NCI-H524 treated with DMSO at 0.1 percent for 48 hours (cell line): ENCODE measurements around the gene F8.
"Not testable (repeated sequence)": the region's sequence is repeated elsewhere in the genome, so short reads cannot be mapped to it uniquely, and the experiment has no call there.

Source experiments
- DNase-seq: peaks from one replicate; lab custom pipeline; 2025; lab: John Stamatoyannopoulos, UW

F8 gene

GRCh38 chrX:154981116-154981411 lies 41.5 kb downstream of the F8 start:
- no peak for DNase-seq

DNA sequence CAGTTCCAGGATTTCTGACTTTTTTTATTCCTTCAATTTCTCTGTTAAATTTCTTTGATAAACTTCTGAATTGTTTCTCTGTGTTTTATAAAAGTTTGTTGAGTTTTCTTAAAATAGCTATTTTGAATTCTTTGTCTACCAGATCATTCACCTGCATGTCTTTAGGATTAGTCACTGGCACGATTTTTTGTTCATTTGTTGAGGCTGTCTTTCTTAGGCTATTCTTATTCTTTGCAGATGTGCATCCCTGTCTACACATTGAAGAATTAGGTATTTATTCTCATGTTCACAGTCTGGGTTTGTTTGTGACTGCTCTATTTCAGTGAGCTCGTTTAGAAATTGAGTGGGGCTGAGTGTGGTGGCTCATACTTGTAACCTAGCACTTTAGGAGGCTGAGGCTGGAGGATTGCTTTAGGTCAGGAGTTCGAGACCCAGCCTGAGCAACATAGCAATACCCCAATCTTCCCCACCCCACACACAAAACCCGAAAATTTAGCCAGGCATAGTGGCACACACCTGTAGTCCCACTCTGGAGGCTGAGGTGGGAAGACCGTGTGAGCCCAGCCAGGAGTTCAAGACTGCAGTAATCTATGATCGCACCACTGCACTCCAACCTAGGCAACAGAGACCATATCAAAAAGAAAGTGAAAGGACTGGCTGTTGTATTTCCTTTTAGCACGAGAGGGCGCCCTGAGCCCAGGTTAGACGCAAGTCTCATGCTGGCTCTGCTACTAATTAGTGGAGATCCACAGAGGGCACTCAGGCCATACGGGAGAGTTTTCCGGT lies 42.0 kb downstream of the F8 start:
- peak; percentile 37 for DNase-seq

GRCh38 chrX:154979629-154980028 lies 42.9 kb downstream of the F8 start:
- no peak for DNase-seq

DNA sequence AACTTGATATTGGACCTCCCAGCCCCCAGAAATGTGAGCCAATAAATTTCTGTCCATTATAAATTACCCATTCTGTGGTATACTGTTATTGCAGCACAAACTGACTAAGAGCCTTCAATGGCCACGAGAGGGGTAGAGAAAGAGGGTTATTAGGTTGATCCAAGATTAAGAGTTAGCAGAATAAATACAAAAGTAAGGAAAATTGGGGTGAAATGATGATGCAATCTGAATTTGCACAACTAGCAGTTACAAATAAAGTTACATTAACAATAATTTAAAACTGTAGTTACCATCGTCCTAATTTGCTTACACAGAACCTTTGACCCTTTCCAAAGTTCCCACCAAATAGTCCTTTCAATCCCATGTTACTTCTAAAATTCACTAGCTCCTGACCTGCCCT lies 54.2 kb downstream of the F8 start:
- DNase-seq: no peak

DNA sequence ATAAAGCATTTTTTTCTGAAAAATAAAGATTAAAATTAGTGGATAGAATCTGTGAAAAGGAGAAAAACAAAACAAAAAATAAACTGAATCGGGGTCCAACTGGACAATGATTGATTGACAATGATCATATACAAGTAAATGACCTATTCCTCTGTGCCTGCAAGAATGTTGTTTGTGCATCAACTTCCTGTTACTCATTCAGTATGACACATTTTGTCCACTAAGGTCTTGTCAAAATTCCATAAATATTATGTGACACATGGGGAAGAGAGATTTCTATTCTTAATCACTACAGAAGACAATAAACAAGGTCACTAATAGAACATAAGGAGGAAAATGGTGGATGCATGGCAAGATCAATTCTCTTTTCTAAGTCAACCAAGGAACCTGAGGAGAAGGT lies 54.9 kb downstream of the F8 start:
- DNase-seq: no peak

- no peak for DNase-seq
These were observed 60.6 kb downstream of the F8 start for GRCh38 chrX:154961947-154962346.

- DNase-seq: not testable (repeated sequence)
These were observed 66.7 kb downstream of the F8 start for GRCh38 chrX:154955799-154956198.

GRCh38 chrX:154939265-154939664 lies 83.3 kb downstream of the F8 start:
- not testable (repeated sequence) for DNase-seq

- DNase-seq: not testable (repeated sequence)
These were observed 97.8 kb downstream of the F8 start for GRCh38 chrX:154924771-154925170.

- peak; percentile 70 for DNase-seq
These were observed 104.5 kb downstream of the F8 start for GRCh38 chrX:154918060-154918483.

- no peak for DNase-seq
These were observed 108.5 kb downstream of the F8 start for GRCh38 chrX:154914052-154914451.

GRCh38 chrX:154910528-154910927 lies 112.0 kb downstream of the F8 start:
- DNase-seq: not testable (repeated sequence)

- not testable (repeated sequence) for DNase-seq
These were observed 112.5 kb downstream of the F8 start for GRCh38 chrX:154910048-154910447.

- DNase-seq: no peak
These were observed 113.7 kb downstream of the F8 start for GRCh38 chrX:154908821-154909220.

DNA sequence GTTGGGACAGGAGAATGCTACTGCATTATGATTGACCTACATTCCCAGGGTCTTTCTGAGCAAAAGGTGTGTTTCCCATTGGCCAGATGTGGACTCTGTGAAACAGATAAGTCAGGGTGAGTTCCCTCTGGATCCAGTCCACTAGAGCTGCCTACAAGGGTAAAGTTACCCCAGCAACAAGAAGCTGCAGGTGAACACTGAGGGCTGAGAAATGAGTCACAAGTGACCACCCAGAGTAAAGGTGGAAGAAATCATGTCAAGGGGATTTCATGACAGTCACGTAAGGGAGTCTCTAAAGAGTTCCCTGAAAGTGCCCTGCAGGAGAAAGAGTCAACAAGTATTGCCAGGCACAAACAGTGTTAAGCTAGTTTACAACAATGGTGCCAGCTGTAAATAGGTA lies 120.1 kb downstream of the F8 start:
- no peak for DNase-seq

GRCh38 chrX:154900323-154900722 lies 122.2 kb downstream of the F8 start:
- DNase-seq: no peak

DNA sequence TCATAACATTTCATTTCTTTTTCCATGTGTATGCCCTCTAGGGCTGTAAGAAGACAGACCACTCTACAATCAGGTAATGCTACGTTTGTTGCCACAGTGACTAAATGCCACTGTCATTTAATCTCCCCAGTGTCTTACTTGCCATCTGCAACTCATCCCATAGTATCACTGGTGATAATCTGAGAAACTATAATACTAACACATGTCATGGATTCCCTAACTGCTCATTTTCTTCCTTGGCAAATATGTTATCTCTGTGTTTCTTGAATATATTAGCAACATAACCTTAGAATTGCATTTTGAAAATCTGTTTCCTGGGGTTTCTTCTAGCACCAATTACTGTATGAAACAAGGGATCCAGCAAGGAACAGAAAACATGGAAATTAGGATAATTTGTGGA lies 130.2 kb downstream of the F8 start:
- no peak for DNase-seq

DNA sequence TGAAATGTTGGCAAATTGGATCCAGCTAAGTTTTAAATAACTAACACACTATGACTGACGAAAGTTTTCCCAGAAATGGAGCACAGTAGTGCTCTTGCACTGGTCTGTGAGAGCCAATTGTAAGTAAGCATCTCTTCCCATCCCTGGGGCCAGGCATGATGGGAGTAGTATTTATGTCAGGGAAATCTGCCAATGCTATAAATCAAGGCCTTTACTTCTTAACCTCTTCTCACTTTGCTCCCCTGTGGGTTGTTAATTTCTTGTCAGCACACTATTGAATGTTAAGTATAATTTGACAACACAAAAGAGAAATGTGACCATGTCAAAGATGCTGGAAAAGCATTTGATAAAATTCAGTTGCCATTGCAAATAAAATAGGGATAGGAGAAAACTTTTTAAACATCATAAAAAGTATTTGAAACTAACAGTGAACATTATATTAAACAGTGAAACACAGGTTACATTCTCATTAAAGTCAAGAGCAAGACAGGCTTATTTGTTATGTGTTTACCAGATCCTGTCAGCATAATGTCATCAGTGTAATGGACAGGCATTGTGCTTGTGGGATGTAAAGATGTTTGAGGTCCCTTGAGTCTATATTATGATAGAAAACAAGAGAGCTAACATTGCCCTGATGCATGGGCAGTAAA lies 131.4 kb downstream of the F8 start:
- no peak for DNase-seq

DNA sequence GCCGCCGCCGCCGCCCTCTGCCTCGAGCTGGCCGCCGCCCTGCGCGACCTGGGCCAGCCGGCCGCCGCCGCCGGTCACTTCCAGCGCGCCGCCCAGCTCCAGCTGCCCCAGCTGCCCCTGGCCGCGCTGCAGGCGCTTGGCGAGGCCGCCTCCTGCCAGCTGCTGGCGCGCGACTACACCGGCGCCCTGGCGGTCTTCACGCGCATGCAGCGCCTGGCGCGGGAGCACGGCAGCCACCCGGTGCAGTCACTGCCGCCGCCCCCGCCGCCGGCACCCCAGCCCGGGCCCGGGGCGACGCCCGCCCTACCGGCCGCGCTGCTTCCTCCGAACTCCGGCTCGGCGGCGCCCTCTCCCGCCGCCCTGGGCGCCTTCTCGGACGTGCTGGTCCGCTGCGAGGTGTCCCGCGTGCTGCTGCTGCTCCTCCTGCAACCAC lies 135.7 kb downstream of the F8 start:
- not testable (repeated sequence) for DNase-seq

DNA sequence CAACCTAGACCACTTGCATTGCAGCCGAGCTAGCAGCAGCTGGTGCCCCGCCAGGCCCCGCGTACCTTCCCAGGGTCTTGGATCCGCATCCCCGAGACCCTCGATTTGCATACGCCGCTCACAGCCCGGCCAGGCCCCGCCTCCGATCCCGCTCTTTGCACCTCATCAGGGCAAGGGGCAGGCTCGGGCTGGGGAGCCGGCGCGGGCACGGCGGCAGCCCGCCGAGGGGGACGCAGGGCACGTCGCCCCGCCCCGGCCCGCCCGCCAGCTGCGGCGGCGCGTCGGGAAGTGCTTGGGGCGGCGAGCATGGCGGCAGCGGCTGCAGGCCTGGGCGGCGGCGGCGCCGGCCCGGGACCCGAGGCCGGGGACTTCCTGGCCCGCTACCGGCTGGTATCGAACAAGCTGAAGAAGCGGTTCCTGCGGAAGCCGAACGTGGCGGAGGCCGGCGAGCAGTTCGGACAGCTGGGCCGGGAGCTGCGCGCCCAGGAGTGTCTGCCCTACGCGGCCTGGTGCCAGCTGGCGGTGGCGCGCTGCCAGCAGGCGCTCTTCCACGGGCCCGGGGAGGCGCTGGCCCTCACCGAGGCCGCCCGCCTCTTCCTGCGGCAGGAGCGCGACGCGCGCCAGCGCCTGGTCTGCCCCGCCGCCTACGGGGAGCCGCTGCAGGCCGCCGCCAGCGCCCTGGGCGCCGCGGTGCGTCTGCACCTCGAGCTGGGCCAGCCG lies 136.3 kb downstream of the F8 start, which contains the start of gene F8A1:
TSS of gene F8A1 (plus strand) at position 287 of the 720 bp plus-strand sequence. CDS start at position 307, 20 bp downstream.
- DNase-seq: not testable (repeated sequence)

GRCh38 chrX:154885549-154885948 lies 137.0 kb downstream of the F8 start:
- DNase-seq: not testable (repeated sequence)

GRCh38 chrX:154885057-154885456 lies 137.5 kb downstream of the F8 start:
- not testable (repeated sequence) for DNase-seq

DNA sequence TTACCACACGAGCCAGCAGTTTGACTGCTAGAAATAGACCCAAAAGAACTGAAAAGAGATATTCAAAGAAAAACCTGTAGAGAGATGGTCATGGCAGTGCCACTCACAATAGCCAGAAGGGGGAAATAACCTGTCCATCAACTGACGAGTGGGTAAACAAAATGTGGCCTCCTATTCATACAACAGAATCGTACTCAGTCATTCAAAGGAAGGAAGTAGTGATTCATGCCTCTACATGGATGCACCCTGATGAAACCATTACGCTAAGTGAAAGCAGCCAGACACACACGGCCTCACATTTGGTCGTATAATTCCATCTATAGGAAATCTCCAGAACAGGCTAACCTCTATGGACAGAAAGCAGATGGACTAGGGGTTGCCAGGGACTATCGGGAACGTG lies 138.5 kb downstream of the F8 start:
- not testable (repeated sequence) for DNase-seq
